Measurements from ENCODE around the gene ADRA2C.

GRCh38 chr4:3801521-3801920 lies 35.3 kb downstream of the ADRA2C start:
- TF ChIP-seq CTCF (IDR thresholded peaks at IDR 0.05) = no peak
- no peak for TF ChIP-seq ZFX (IDR thresholded peaks at IDR 0.05; ENCODE audit: borderline replicate concordance)
